Activated naive CD8-positive, alpha-beta T cell treated with anti-CD3 and anti-CD28 coated beads, Interleukin-2, amount 50 U/mL, for 16 hours (primary cell): ENCODE measurements around the gene MBP.
"Not testable (repeated sequence)": the region's sequence is repeated elsewhere in the genome, so short reads cannot be mapped to it uniquely, and the experiment has no call there.

Experiments used
- DNase-seq: peaks from one replicate; pipeline ENCODE4 v3.0.0-alpha.2; 2020; ENCODE audit warnings: low read depth, low spot score

MBP gene

DNA sequence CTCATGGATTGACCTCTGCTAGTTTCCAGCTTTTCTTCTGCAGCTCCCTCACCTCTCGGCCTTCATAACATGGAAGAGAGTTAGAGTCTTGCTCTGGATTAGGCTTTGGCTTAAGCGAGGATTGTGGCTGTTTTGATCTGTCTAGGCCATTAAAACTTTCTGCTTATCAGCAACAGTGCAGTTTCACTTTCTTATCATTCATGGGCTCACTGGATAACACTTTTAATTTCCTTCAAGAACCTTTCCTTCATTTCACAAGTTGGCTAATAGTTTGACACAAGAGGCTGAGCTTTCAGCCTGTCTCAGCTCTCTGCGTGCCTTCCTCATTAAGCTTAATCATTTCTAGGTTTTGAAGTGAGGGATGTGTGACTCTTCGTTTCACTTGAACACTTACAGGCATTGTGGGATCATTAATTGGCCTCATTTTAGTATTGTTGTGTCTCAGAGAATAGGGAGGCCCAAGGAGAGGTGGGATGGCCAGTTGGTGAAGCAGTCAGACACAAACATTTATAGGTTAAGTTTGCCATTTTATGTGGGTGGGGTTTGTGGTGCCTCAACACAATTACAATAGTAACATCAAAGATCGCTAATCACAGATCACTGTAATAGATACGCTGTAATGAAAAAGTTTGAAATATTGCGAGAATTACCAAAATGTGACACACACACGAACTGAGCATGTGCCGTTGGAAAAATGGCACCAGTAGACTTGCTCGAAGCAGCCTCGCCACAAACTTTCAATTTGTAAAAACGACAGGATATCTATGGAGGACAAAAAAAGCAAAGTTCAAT is 180.9 kb downstream of the MBP start:
- no peak for DNase-seq

DNA sequence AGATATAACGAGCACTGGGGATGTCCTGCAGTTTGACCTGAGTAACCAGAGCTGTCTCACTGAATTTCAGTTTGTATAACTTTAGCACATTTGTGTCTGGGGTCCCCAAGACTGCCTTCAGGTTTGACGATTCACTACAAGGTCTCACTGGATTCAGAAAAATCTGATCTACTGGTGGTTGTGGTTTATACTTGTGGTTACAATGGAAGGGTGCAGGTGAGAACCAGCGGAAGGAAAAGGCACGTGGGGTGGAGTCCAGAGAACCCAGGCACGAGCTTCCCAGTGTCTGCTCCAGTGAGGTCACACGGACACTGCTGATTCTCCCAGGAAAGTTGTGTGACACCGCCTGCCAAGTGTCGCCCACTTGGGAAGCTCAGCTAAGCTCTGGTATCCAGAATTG is 184.2 kb downstream of the MBP start:
- no peak for DNase-seq

DNA sequence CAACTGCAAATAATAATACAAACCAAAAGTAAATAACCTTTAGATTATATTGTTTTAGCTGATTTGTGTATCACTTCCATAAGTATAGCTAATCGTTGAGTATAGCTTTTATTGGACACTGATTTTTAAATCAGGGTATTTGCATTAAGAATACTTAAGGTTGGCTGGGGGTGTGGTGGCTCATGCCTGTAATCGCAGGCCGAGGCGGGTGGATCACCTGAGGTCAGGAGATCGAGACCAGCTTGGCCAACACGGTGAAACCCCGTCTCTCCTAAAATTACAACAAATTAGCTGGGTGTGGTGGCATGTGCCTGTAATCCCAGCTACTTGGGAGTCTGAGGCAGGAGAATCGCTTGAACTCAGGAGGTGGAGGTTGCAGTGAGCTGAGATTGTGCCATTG is 188.2 kb downstream of the MBP start:
- DNase-seq = not testable (repeated sequence)

DNA sequence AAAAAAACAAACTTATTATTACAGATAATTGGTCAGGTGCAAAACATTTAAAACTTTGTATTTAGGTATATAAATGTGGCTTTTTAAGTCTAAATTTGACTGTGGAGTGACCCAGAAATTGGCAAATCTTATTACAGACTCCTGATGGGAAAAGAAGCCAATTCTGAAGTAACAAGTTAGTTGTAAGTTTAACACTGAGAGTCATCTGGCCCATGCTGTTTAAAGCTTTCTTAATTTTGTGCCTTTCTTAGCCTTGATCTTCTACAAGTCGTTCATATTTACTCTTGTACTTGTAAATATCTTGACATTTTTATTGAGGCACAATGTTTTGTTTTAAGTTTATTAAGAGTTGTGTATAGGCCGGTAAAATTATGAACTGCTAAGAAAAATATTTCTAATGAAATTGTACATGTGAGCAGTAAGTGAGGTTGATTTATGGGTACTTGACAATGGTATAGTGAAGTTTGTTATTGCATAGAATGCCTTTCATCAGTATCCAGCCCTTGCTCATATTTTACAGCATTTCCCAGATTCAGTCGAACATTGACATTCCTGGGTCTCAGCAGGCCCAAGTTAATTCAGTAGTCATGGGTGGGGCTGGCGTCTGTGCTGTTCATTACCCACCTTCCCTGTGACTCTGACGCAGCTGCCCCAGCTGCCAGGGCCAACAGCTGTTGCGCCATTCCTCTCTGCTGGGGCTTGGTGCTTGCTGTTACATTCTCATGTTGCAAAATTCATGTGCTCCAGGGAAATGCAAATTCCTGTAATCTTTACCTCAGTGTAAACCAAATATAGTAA is 188.8 kb downstream of the MBP start:
- no peak for DNase-seq

DNA sequence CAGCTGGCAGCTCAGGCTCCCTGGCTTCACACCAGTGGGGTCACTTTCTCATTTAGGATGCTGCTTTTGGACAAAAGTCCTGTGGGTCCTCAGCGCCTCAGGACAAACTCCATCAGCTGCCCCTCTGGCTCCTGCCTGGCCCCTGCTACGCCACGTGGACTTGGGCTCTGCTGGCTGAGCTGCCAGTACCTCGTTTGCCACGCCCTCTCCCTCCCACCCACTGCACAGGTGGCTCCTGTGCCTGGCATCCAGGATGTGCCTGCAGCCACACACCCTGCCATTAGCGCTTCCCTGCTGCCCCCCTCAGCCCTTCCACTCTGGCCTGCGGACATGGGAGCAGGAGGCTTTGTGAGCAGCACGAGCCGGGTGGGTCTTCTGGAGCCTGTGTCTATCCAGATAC is 191.3 kb downstream of the MBP start:
- DNase-seq = no peak

DNA sequence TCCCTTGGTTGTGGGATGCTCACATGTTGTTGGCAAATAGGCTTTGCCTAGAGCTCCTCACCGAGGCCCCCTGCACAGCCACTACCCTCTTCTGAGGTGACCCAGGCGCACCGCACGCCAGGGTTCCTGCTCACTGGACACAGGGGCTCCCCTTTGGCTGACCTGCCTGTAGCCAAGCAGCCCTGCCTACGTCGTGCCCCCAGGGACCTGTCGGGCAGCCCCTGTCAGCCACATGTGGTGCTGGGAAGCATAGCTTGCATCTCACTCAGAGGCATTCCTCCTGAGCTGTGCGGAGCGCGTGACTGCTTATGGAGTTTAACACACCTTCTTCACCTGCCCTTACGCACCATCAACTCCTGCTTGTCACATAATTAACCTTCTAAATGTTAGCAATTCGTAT is 194.0 kb downstream of the MBP start:
- DNase-seq = no peak

DNA sequence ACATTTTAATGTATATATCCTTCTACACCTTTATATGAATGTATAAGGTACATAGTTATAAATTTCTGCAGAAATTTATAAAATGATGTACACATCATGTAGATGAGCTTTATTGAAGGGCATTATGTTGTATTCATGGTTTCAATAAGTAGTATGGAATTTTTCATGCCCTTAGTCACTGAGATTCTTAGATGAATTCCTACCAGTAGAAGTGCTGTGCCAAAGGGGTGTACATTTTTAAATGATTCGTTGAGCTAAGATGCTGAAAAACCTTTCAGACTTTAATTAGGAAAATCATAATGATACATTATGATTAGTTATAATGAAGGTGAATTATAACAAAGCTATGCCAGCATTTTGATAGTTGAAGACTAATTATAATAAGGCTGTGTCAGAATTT is 195.0 kb downstream of the MBP start:
- DNase-seq = no peak

DNA sequence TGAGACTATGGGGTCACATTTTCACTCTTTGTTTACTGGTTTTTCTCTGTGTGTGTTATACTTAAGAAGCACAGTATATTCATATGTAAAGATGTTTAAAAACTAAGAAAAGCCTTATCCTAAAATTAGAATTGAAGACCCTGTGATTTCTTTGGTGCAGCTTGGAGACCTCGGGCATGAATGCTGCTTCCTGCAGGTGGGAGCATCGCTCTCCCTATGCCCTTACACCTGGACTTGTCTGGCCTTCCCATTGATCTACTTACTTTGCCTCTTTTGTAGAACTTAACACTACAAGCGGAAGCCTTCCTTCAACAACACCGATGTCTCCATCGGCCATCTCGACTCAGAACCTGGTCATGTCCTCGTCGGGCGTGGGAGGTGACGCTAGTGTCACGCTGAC is 195.7 kb downstream of the MBP start:
- DNase-seq = no peak

DNA sequence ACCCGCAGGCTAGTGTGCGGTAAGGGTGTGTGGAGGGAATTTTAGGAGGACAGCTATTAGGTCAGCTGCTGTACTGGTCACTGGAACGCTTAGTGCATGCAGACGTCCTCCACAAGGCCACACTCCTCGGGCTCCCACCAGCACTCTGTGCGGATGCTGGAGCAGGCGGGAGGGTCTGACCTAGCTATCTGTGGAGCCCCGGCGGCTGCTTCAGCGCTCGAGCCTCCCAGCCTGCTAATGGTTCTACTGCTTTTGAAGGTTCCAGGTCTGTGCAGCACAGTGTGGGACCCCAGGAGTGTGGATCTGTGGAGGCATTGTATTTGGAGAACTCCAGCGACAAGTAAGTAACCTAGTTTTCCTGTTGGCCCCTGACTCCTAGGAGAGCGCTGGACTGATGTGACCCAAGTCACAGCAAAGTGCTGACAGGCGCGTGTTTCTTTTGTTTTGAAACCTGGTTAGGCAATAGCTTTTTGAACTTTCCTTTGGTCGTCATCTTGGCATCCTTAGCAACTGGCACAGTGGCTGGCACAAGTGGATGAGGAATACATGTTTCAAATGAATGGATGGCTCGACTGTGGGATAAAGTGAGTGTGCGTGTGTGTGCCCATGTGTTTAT is 196.8 kb downstream of the MBP start:
- no peak for DNase-seq

DNA sequence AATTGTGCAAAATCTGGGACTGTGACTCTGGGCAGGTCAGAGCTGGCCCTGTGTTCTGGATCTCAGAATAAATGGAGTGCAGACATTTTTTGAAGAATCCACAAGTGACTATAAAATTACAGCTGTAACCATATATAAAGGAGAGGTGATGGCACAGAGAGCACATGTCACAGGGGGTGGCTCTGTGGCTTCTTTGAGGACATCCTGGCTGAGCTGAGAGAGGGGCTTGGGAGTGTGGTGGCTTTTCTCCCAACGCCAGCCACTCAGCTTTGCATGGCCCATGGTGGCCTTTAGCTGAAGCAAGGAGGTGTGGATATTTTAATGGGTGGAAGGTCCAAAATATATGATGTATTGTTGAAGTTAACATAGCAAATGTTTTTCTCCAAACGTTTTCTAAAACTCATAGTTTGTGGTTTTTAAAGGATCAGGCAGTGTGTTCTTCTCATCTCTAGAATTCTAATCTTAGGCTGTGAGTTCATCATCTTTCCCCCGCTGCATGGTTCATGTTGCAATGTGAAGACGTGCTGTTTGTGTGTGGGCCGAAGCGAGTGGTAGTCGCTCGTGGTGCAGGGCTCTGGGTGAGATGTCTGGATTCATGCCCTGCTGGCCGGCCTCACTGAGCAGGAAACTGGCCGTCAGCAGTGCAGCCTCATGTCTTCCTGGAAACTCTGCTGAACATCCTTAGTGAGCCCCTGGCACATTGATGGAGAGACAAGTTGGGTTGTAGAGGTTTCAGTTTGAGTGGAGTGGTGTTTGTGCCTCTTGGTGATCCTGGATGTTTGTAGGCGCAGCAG is 200.4 kb downstream of the MBP start:
- DNase-seq = no peak

DNA sequence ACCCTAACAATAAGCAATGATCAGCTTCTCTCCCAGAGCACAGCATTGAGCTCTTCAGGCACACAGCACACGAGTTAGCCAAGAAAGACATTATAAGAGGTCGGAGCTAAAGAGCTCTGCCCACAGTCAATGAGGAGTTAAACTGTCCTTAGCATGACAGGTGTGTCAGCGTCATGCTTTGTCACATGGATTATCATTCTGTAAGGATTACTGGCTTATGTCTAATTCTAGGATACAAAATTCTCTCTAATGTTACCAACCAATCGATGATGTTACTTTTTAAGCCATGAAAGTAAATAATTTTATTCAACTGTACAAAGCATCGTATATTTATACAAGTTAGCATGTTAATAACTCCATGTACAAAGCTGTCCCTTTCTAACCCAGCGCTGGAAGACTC is 201.4 kb downstream of the MBP start:
- DNase-seq = no peak
